ENCODE data around the gene SPAG16.

The SPAG16 gene

DNA sequence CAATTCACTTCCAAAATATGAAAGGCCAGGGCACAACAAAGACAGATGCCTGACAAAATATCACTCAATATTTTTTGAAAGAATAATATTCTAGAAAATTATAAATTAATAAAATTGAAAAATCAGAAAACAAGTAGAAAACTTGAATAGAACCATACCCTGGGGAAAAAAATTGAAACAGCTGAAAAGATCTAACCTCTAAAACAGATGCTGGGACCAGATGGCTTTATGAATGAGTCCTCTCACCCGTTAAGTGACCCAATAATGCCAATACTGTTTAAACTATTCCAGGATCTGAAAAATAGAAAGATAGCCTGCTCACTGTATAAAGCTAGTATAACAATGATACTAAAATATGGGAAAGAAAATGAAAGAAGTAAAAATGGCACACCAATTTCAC, 804.3 kb downstream of the SPAG16 start:
- no peak for DNase-seq (ENCODE audit: low spot score)

DNA sequence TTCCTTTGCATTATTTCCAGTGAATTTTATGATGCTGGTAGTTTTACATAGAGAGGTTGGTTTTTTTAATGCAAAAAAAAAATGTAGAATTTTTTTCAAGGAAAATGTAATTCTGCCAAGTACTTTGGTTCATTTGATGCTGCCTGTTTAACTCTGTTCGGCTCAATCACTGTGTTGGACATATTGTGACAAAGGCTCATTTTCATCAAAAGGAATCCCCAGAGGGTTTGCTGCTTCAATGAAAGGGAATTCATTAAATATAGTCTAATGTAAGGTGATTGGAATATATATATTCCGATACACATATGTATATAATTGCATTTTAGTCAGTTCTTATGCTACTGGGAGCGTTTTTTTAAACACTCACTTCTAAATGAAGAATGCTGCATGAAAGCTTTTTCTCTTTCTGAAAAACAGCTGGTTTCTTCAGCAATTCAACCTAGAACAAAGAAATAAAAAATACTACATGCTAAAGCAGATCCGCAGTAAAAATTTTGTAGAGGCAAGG, 812.0 kb downstream of the SPAG16 start:
- no peak for DNase-seq (ENCODE audit: low spot score)

DNA sequence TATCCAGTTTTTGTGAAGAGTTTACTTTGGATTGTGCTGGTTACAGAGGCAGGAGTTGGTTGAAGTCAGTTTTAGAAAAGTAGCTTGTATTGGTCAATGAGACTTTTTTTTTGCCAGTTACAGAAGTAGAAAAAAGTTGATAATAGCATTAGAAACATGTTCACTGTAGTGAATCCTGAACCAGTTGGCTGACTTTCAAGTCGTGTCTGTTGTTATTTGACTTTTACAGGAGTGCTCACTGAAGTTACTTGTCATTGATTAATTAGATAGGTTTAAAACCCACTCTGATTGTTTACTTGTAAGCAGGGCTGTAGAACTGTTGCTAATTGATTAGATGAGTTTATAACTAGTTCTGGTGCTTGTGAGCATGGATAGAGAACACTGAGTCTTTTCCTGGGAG, 814.5 kb downstream of the SPAG16 start:
- no peak for DNase-seq (ENCODE audit: low spot score)

- DNase-seq (ENCODE audit: low spot score) = no peak
Measured at GRCh38 chr2:214100488-214100887, 816.2 kb downstream of the SPAG16 start.

DNA sequence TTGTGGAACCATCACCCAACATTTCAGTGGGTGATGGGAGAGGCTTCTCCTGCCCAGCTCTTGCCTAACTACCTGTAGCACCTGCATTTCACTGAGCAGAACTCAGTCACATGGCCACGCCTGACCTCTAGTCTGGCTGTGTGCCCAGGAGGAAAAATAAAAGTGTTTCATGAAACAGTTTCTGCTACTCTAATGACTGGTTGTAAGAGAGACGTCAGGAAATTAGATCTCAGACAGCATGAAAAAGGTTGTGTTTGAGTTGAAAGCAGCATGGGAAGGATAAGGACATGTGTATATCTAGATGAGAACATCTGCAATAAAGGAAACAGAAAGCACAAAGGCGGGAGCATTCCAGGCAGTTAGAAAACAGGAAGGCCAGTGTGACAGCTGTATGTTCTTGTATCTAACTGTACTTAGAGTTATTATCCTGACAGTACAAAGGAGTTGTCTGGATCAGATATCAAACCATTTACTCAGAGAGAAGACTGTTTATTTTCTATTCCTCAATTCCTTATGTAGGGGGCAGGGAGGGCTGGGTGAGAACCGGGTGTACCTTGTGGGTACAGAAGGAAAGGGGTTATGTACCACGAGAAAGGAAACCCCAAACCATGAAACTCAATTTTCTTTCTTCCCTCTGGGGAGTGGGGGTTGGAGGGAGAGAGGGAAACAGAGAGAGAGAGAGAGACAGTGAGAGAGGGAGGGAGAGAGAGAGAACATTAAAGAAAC, 819.2 kb downstream of the SPAG16 start:
- DNase-seq (ENCODE audit: low spot score) = no peak

DNA sequence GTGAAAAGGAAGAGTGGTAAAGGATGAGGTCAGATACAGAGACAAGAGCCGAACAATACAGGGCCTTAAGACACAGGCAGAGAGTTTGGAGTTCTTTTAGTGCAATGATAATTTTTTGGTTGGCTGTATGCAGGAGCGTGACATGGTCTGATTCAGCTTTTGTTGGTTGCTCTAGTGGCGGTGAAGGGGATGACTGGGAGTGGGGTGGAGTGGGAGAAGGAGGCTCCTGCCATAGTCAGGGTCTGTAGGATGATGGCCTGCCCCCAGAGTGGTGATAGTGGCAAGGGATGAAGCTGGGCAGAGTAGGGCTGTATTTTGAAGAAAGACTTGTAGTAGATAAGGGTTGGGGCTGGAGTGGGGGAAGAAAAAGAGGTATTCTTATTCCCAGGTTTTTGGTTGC, 820.0 kb downstream of the SPAG16 start:
- DNase-seq (ENCODE audit: low spot score) = no peak

DNA sequence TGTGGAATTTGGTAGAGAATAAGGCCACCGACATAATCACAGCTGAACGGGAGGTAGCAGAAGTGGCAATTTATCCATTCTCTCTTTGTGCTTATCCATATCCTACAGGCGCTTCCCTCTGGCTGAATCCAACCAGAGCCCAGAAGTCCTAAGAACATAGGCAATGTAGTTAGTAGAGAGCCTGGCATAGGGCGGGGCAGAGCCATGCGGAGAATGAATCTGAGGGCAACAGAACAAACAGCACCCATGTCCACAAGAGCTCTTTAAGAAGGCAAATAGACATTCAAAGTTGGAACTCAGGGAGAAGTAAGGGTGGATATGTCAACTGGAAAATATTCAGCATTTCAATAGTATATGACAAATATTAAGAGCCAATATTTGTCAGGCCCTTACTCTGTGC, 820.7 kb downstream of the SPAG16 start:
- no peak for DNase-seq (ENCODE audit: low spot score)

DNA sequence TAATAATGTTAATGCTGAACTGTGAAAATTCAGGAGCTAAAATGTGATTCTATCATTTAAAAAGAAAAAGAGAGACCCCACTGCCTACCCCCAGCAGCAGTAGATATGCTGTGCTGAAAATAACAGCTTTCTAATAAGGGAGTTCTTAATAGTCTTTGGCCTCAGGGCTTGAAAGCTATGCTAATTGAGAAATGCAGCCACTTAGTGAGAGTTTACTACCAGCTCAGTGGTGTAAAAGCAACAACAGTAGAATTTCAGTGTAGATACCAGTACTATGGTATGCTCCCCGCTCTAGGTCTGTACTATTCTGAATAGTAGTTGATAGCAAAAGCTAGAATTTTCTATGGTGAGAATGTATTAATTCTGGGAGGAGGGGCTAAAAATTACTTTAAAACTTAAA, 823.5 kb downstream of the SPAG16 start:
- no peak for DNase-seq (ENCODE audit: low spot score)

DNA sequence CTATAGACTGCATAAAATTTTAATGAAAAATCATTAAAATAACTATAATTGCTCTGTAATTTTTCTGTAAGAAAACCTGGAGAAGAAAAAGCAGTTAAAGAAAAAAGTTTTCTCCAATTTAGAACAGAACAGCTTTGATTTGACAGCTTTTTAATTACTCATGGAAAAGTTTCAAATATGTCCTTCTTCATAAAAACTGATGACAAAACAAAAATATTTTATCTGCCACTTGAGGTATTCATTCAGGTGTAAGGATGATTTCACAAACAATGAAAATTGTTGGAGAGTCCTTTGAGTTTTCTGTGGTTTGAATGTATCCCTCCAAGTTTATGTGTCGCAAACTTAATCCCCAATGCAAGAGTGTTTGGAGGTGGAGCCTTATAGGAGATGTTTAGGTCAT, 824.3 kb downstream of the SPAG16 start:
- no peak for DNase-seq (ENCODE audit: low spot score)

DNA sequence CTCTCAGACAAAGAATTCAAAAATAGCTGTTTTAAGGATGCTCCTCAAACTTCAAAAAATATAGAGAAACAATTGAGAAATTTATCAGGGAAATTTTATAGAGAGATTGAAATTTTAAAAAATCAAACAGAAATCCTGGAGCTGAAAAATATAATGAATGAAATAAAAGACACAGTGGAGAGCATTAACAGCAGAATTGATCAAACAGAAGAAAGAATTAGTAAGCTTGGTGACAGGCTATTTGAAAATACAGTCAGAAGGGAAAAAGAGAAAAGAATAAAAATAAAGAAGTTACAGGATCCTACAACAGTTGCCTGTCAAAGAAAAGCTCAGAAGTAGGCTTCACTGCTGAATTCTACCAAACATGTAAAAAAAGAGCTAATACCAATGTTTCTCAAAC, 832.8 kb downstream of the SPAG16 start:
- no peak for DNase-seq (ENCODE audit: low spot score)

DNA sequence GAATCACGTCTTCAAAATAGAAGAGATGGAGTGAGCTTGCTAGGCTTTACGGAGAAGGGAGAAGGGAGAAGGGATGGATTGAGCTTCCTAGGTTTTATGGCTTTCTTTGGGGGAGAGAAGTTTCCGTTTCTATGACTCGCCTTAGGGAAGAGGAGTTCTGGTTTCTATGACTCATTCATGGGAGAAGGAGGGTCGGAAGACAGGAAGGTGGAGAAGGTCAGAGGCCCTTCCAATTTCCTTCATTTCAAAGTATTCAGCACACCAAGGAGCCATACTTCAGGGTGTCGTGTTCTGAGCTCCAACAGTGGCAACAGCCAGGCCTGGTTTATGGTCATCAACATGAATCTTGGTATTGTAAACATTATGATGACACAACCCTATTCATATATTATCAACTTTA, 841.9 kb downstream of the SPAG16 start:
- DNase-seq (ENCODE audit: low spot score) = no peak

- no peak for DNase-seq (ENCODE audit: low spot score)
Measured at GRCh38 chr2:214127170-214127569, 842.9 kb downstream of the SPAG16 start.

- peak; percentile 70 for DNase-seq (ENCODE audit: low spot score)
Measured at GRCh38 chr2:214127571-214127970, 843.3 kb downstream of the SPAG16 start.

- DNase-seq (ENCODE audit: low spot score) = no peak
Measured at GRCh38 chr2:214128040-214128439, 843.8 kb downstream of the SPAG16 start.

DNA sequence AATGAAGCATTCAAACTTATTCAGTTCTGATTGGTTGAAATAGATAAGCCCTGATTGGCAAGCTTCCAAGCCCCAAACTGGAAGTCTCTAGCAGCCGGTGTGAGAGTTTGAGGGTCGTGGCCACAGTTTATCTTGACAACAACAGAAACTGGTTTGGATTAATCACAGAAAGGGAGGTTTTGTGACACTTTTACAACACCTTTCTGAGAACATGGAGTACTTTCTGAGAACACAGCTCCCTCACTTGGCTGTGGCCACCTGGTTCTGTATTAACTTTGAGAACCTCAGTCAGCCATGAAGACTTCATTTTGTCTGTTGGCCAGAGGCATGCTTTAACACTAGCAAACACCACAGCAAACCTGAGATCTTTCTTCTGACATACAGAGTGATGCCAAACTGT, 845.9 kb downstream of the SPAG16 start:
- DNase-seq (ENCODE audit: low spot score) = no peak

DNA sequence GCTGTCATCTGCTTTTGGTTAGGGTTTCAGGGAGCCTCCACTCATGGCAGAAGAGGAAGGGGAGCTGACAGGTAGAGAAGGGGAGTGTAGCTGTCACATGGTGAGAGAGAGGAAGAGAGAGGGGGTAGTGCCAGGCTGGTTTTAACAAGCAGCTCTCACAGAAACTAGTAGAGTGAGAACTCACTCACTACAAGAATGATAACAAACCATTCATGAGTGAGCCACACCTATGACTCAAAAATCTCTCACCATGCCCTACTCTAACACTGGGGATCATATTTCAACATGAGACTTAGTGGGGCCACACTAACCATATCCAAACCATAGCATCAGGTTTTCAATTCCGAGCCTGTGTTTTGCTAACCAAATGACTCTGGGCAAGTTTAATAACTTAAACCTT, 851.7 kb downstream of the SPAG16 start:
- no peak for DNase-seq (ENCODE audit: low spot score)

GRCh38 chr2:214138779-214139178, 854.5 kb downstream of the SPAG16 start:
- no peak for DNase-seq (ENCODE audit: low spot score)

- no peak for DNase-seq (ENCODE audit: low spot score)
Measured at GRCh38 chr2:214139630-214140284, 855.5 kb downstream of the SPAG16 start.

DNA sequence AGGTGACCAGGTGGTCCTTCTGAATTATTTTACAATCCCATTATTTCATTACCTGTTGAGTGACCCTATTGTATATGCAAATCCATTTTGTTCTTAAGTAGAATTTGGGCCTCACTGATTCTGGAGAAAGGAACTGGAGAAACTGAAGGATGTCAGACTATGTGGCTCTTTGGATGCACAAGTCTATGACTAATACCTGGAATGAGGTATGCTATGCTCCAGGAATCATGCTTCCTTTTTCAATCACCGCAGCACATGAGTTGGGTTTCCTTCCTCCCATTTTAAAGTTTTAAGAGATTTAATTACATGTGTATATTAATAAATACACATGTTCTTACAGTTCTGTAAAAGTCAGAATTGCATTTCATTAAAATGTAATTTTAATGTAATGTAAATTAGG, 872.7 kb downstream of the SPAG16 start:
- DNase-seq (ENCODE audit: low spot score) = no peak

DNA sequence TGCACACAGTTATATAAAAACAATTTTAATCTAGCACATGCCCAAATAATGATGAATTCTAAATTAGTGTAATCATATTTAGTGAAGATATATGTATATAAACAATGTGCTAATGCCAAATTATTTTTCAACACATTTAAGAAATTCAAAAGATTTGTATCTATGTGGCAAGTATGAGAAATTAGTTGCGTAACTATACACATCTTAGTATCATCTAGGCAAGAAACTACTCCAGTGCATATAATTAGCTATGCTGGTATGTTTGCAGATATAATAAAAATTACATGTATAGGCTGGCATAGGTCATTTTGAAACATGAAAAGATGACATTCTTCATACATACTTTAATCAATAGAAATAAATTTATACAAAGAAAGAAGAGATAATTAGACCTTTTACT, 874.6 kb downstream of the SPAG16 start:
- DNase-seq (ENCODE audit: low spot score) = no peak

DNA sequence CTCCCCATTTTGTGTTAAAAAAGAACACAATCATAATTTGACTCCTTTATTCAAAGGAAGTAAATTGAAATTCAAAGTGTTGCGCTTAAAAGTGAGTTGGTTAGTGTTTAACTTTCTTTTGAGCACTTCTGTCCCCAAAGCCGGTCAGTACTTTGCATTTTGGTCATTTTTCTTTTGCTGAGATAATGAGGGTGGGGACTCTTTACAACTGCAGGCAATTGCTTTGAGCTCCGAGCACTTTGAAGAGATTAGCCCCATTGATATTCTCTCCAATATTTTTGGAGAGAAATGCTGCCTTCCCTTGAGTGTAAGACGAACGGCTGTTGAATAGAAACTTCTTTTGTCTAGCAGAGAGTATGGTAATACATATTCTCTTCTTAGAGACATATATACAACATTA, 885.0 kb downstream of the SPAG16 start:
- DNase-seq (ENCODE audit: low spot score) = no peak

DNA sequence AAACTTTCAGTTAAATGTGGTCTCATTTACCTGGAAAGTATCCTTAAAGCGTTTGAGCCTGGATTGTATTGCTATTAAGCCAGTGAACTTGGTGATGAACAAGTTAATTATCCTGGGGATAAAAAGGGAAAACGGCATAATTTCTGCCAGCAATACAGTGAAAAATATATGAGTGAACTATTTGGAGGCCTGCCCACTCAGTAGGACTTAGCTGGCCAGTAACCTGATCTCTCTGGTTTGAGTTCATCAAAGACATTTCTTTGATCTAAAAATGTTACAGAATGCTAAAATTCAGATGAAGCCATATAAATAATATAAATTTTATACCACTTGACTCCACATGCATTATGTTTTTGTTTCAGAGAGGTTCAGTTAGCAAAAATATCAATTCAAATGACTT, 885.5 kb downstream of the SPAG16 start:
- no peak for DNase-seq (ENCODE audit: low spot score)

DNA sequence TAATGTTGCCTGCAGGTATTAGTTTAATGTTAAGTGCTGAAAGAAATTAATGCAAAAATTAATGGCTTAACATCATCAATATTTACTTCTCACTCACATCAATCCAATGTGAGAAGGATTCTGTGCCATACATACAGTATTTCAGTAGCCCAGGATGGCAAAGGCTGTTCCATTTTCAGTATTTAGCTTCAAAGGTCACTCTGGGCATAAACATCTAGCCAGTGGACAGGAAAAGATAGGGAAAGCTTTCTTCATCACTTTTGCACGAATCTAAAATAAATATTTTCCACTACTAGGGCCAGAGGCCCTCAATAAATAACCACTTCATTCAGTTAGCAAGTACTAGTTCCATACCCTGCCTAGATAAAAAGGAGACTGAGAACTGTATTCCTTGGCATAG, 890.3 kb downstream of the SPAG16 start:
- DNase-seq (ENCODE audit: low spot score) = no peak

DNA sequence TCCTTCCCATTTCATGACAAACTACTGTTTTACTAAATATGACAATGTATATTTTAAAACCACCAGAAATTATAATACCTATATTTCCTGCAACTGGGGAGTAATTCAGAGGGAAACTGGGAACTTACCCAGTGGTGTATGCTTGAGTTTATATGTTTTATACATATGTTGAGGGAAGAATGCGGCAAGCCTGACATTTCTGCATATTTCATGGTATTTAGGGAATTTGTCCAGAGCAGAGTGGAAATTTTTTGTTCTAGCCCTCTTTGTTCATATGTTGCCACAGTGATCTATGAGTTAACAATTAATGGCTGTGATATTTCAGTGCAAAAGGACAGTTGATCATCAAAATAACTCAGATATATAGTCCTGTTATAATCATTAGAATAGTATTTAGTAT, 895.8 kb downstream of the SPAG16 start:
- no peak for DNase-seq (ENCODE audit: low spot score)

Data from AG08395 (cell line).